Measurements from ENCODE around the gene TMEM179. TPM values are rescaled to one million over a fixed set of nuclear protein-coding genes. Genes with fewer than 3 reads are reported as not detected.
"Not testable (repeated sequence)": the region's sequence is repeated elsewhere in the genome, so short reads cannot be mapped to it uniquely, and the experiment has no call there.

TMEM179 gene
- polyA plus RNA-seq, 1 donor, result 0.86 TPM

GRCh38 chr14:104637546-104638003 is 33.0 kb upstream of the TMEM179 start:
- no peak for DNase-seq

GRCh38 chr14:104636846-104637545 is 32.4 kb upstream of the TMEM179 start:
- not testable (repeated sequence) for DNase-seq

- no peak for DNase-seq
Measured at GRCh38 chr14:104636131-104636530, 31.6 kb upstream of the TMEM179 start.

GRCh38 chr14:104635717-104636116 is 31.1 kb upstream of the TMEM179 start:
- no peak for DNase-seq

- no peak for DNase-seq
Measured at GRCh38 chr14:104634886-104635570, 30.5 kb upstream of the TMEM179 start.

GRCh38 chr14:104634138-104634760 is 29.7 kb upstream of the TMEM179 start:
- DNase-seq, result no peak

GRCh38 chr14:104633276-104634137 is 28.9 kb upstream of the TMEM179 start:
- DNase-seq, result no peak

GRCh38 chr14:104632781-104633180 is 28.2 kb upstream of the TMEM179 start:
- no peak for DNase-seq

GRCh38 chr14:104624939-104625338 is 20.4 kb upstream of the TMEM179 start:
- no peak for DNase-seq

- DNase-seq, result no peak
Measured at GRCh38 chr14:104614126-104614812, 9.7 kb upstream of the TMEM179 start.

- no peak for DNase-seq
Measured at GRCh38 chr14:104611881-104612280, 7.3 kb upstream of the TMEM179 start.

- DNase-seq, result no peak
Measured at GRCh38 chr14:104610749-104611310, 6.3 kb upstream of the TMEM179 start.

- DNase-seq, result no peak
Measured at GRCh38 chr14:104609666-104610065, 5.1 kb upstream of the TMEM179 start.

GRCh38 chr14:104603711-104604401 is 716 bp downstream of the TMEM179 start:
- no peak for DNase-seq

- no peak for DNase-seq
Measured at GRCh38 chr14:104602933-104603325, 1.6 kb downstream of the TMEM179 start.

- no peak for DNase-seq
Measured at GRCh38 chr14:104602315-104602932, 2.1 kb downstream of the TMEM179 start.

GRCh38 chr14:104601786-104602185 is 2.8 kb downstream of the TMEM179 start:
- no peak for DNase-seq

- DNase-seq, result no peak
Measured at GRCh38 chr14:104600805-104601204, 3.8 kb downstream of the TMEM179 start.

GRCh38 chr14:104600141-104600643 is 4.4 kb downstream of the TMEM179 start:
- DNase-seq, result peak; percentile 60

- DNase-seq, result no peak
Measured at GRCh38 chr14:104599446-104599845, 5.1 kb downstream of the TMEM179 start.
